ENCODE results near the gene SCN10A.

SCN10A gene

DNA sequence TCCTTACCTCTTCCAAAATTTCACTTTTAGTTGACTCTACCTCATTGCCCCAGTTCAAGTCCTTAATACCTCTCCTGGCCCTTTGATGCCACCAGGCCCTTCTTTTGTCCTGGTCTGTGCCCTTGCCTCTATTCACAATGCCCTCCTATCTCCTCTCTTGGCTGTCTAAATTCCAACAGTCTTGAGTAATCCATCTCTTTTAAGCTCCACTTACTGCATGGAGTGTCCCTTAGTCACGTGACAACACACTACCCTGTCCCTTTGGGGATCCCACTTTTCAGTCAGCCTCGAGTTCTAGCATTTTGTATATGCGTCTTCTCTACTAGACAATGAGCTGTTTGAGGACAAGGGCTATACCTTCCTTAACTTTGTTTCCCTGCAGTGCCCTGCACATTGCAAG is 113.8 kb downstream of the SCN10A start:
- no peak for DNase-seq (ENCODE audit: low read depth)
- TF ChIP-seq, protein P1, sequence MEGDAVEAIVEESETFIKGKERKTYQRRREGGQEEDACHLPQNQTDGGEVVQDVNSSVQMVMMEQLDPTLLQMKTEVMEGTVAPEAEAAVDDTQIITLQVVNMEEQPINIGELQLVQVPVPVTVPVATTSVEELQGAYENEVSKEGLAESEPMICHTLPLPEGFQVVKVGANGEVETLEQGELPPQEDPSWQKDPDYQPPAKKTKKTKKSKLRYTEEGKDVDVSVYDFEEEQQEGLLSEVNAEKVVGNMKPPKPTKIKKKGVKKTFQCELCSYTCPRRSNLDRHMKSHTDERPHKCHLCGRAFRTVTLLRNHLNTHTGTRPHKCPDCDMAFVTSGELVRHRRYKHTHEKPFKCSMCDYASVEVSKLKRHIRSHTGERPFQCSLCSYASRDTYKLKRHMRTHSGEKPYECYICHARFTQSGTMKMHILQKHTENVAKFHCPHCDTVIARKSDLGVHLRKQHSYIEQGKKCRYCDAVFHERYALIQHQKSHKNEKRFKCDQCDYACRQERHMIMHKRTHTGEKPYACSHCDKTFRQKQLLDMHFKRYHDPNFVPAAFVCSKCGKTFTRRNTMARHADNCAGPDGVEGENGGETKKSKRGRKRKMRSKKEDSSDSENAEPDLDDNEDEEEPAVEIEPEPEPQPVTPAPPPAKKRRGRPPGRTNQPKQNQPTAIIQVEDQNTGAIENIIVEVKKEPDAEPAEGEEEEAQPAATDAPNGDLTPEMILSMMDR (IDR thresholded peaks at IDR 0.05; ENCODE audit: control insufficient read depth, insufficient read depth, low read depth, low read length, missing control alignments), result no peak
- H3K4me3 ChIP-seq (ENCODE audit: control insufficient read depth, low read depth, low read length), result no peak overlapping the region

DNA sequence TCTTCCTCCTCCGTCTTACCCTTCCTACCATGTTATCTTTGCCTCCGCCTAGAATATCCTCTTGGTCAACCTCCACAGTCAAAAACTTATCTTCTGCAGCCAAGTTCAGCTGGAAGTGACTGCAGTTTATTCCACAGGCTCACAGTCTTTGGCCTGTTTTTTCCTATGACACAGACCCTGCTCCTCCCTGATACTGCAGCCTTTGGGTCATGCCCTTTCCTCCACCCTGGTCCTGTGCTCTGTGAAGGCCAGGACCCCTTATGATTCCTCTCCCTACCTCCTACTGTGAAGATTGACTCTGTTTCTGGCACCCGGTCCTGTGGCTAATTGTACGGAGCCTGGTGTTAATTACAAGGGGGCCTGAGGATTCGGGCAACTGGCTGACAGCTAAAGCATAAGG is 117.3 kb downstream of the SCN10A start:
- TF ChIP-seq, protein P1 (IDR thresholded peaks at IDR 0.05; ENCODE audit: control insufficient read depth, insufficient read depth, low read depth, low read length, missing control alignments), result no peak
- H3K4me3 ChIP-seq (ENCODE audit: control insufficient read depth, low read depth, low read length), result no peak overlapping the region
- DNase-seq (ENCODE audit: low read depth), result no peak

DNA sequence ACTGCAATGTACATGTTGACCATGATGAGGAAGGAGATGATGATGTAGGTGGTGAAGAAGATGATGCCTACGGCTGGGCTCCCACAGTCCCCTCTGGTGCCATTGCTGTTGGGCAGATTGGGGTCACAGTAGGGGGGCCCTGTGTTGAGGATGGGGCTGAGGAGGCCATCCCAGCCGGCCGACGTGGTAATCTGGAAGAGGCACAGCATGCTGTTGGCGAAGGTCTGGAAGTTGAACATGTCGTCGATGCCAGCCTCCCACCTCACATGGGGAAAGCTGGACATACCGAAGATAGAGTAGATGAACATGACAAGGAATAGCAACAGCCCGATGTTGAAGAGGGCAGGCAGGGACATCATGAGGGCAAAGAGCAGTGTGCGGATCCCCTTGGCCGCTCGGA is 118.0 kb downstream of the SCN10A start:
- no peak for DNase-seq (ENCODE audit: low read depth)
- H3K4me3 ChIP-seq (ENCODE audit: control insufficient read depth, low read depth, low read length), result no peak overlapping the region
- TF ChIP-seq, protein P1 (IDR thresholded peaks at IDR 0.05; ENCODE audit: control insufficient read depth, insufficient read depth, low read depth, low read length, missing control alignments), result no peak

DNA sequence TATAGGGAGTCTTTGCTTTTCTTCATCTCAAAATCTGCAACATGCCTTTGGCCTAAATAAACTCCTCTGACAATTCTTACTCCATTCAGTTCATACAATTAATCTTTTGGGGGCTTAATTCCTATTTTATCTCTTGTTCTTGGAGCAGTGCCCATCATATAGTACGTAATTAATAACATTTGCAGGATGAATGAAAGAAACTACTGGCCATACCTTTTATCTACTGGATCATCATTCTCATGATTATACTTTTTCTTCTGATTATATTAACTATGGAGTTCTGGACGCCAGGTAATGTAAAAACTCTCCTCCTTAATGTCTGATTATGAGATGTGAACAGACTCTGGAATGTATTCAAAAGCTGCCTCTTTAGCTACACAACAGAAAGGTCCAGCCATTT is 120.0 kb downstream of the SCN10A start:
- TF ChIP-seq, protein P1 (IDR thresholded peaks at IDR 0.05; ENCODE audit: control insufficient read depth, insufficient read depth, low read depth, low read length, missing control alignments), result no peak
- DNase-seq (ENCODE audit: low read depth), result no peak
- no peak overlapping the region for H3K4me3 ChIP-seq (ENCODE audit: control insufficient read depth, low read depth, low read length)

DNA sequence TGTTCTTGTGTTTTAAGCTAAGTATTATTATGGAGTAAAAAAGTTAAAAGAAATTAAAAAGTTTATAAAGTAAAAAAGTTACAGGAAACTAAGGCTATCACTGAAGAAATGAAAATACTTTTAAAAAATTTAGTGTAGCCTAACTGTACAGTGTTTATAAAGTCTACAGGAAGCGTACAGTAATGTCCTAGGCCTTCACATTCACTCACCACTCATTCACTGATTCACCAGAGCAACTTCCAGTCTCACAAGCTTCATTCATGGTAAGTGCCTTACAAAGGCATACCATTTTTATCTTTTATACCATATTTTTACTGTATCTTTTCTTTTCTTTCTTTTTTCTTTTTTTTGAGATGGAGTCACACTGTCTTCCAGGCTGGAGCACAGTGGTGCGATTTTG is 125.8 kb downstream of the SCN10A start:
- TF ChIP-seq, protein P1 (IDR thresholded peaks at IDR 0.05; ENCODE audit: control insufficient read depth, insufficient read depth, low read depth, low read length, missing control alignments), result no peak
- no peak overlapping the region for H3K4me3 ChIP-seq (ENCODE audit: control insufficient read depth, low read depth, low read length)
- DNase-seq (ENCODE audit: low read depth), result no peak

DNA sequence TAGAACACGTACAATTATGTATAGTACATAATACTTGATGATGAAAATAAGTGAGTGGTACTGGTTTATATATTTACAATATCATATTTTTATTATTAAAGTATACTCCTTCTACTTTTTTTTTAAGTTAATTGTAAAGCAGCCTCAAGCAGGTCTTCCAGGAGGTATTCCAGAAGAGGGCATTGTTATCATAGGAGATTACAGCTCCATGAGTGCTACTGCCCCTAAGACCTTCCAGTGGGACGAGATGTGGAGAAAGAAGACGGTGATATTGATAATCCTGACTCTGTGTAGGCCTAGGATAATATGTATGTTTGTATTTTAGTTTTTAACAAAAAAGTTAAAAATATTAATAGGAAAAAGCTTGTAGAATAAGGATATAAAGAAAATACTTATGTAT is 126.2 kb downstream of the SCN10A start:
- DNase-seq (ENCODE audit: low read depth), result no peak
- no peak overlapping the region for H3K4me3 ChIP-seq (ENCODE audit: control insufficient read depth, low read depth, low read length)
- TF ChIP-seq, protein P1 (IDR thresholded peaks at IDR 0.05; ENCODE audit: control insufficient read depth, insufficient read depth, low read depth, low read length, missing control alignments), result peak; percentile 18

DNA sequence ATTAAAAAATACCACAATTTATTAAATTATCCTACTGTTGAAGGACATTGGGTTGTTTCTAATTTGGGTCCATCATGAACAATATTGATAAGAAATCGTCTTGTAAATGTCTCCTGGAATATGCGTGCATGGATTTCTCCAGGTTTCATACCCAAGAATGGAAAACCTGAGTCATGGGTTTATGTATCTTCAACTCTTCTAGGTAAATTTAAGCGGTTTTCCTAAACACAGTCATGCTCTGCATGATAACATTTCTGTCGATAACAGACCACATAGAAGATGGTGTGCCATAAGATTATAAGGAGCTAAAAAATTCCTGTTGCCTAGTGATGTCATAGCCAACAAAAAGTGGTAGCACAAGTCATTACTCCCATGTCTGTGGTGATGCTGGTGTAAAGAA is 126.7 kb downstream of the SCN10A start:
- H3K4me3 ChIP-seq (ENCODE audit: control insufficient read depth, low read depth, low read length), result no peak overlapping the region
- DNase-seq (ENCODE audit: low read depth), result no peak
- TF ChIP-seq, protein P1 (IDR thresholded peaks at IDR 0.05; ENCODE audit: control insufficient read depth, insufficient read depth, low read depth, low read length, missing control alignments), result no peak

Measured in AG09309 (cell line).